Peyer's patch (tissue), 4 donors: ENCODE results near the gene NAPG.
"Not testable (repeated sequence)": the region's sequence is repeated elsewhere in the genome, so short reads cannot be mapped to it uniquely, and the experiment has no call there.

Source experiments
- CTCF ChIP-seq, 6 experiments: fragments of 450-650 bp in 4 of 6; fragments of 200-600 bp in 2 of 6; sonication (generic) in 1 of 6; IDR thresholded peaks; one replicate each; pipeline ENCODE4 v1.5.1; 2017 to 2019; ENCODE audit warnings: antibody characterized with exemption in 6 of 6, mild to moderate bottlenecking in 3 of 6, moderate library complexity in 1 of 6
- POLR2A ChIP-seq, 2 donors: fragments of 450-650 bp; IDR thresholded peaks; one replicate each; pipeline ENCODE4 v1.5.1; 2017; ENCODE audit warnings: antibody characterized with exemption in 2 of 2, mild to moderate bottlenecking in 2 of 2, moderate library complexity in 2 of 2

GRCh38 chr18:10573261-10573660 is 47.4 kb downstream of the NAPG start:
- not testable (repeated sequence) for TF ChIP-seq CTCF, POLR2A (IDR thresholded peaks at IDR 0.05)
